ENCODE measurements around the gene GPR15LG.
"Not testable (repeated sequence)": the region's sequence is repeated elsewhere in the genome, so short reads cannot be mapped to it uniquely, and the experiment has no call there.

DNA sequence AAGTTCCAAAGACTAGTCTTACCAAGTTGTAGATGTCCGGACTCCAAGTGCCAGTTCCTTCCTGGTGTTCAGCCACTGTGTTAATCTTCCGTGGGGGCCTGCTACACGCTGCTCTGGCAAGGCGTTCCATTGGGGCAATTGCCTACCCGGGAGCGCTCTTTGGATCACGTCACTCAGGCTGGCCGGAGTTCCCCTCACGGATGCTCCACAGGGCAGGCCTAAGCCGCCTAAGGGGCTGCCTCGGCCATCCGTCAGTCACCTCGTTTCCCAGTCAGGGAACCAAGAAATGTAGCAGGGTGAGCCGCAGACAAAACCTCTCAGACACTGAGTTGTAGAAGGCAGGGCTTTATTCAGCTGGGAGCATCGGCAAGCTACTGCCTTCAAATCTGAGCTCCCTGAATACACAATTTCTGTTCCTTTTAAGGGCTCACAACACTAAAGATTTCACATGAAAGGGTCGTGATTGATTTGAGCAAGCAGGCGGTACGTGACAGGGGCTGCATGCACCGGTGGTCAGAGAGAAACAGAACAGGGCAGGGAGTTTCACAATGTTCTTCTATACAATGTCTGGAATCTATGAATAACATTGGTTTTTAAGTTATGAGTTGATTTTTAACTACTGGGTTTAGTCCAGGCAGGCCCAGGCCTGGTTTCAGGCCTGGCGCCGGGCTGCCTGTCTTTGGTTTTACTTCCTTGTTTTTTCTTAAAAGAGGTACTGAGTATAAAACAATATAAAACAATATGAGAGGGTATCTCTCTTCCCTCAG, 1.7 kb upstream of the GPR15LG start:
- TF ChIP-seq, protein P1, sequence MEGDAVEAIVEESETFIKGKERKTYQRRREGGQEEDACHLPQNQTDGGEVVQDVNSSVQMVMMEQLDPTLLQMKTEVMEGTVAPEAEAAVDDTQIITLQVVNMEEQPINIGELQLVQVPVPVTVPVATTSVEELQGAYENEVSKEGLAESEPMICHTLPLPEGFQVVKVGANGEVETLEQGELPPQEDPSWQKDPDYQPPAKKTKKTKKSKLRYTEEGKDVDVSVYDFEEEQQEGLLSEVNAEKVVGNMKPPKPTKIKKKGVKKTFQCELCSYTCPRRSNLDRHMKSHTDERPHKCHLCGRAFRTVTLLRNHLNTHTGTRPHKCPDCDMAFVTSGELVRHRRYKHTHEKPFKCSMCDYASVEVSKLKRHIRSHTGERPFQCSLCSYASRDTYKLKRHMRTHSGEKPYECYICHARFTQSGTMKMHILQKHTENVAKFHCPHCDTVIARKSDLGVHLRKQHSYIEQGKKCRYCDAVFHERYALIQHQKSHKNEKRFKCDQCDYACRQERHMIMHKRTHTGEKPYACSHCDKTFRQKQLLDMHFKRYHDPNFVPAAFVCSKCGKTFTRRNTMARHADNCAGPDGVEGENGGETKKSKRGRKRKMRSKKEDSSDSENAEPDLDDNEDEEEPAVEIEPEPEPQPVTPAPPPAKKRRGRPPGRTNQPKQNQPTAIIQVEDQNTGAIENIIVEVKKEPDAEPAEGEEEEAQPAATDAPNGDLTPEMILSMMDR (conservative IDR thresholded peaks at IDR 0.05; ENCODE audit: low read depth in 2 of 2), result not testable (repeated sequence)
- TF ChIP-seq EZH2 (IDR thresholded peaks at IDR 0.05; ENCODE audit: low read depth, unreplicated experiment); POLR2AphosphoS5 (IDR thresholded peaks at IDR 0.05; ENCODE audit: low read depth); JUNB (IDR thresholded peaks at IDR 0.05; ENCODE audit: unreplicated experiment); ZNF114 (CRISPR knock-in tag; IDR thresholded peaks at IDR 0.05); EZH2phosphoT487 (IDR thresholded peaks at IDR 0.05; ENCODE audit: unreplicated experiment); CREB1 (CRISPR knock-in tag; IDR thresholded peaks at IDR 0.05; ENCODE audit: low read depth): not testable (repeated sequence)
- TF ChIP-seq, protein P2, sequence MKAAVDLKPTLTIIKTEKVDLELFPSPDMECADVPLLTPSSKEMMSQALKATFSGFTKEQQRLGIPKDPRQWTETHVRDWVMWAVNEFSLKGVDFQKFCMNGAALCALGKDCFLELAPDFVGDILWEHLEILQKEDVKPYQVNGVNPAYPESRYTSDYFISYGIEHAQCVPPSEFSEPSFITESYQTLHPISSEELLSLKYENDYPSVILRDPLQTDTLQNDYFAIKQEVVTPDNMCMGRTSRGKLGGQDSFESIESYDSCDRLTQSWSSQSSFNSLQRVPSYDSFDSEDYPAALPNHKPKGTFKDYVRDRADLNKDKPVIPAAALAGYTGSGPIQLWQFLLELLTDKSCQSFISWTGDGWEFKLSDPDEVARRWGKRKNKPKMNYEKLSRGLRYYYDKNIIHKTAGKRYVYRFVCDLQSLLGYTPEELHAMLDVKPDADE (IDR thresholded peaks at IDR 0.05), result not testable (repeated sequence)
- TF ChIP-seq, protein P3, sequence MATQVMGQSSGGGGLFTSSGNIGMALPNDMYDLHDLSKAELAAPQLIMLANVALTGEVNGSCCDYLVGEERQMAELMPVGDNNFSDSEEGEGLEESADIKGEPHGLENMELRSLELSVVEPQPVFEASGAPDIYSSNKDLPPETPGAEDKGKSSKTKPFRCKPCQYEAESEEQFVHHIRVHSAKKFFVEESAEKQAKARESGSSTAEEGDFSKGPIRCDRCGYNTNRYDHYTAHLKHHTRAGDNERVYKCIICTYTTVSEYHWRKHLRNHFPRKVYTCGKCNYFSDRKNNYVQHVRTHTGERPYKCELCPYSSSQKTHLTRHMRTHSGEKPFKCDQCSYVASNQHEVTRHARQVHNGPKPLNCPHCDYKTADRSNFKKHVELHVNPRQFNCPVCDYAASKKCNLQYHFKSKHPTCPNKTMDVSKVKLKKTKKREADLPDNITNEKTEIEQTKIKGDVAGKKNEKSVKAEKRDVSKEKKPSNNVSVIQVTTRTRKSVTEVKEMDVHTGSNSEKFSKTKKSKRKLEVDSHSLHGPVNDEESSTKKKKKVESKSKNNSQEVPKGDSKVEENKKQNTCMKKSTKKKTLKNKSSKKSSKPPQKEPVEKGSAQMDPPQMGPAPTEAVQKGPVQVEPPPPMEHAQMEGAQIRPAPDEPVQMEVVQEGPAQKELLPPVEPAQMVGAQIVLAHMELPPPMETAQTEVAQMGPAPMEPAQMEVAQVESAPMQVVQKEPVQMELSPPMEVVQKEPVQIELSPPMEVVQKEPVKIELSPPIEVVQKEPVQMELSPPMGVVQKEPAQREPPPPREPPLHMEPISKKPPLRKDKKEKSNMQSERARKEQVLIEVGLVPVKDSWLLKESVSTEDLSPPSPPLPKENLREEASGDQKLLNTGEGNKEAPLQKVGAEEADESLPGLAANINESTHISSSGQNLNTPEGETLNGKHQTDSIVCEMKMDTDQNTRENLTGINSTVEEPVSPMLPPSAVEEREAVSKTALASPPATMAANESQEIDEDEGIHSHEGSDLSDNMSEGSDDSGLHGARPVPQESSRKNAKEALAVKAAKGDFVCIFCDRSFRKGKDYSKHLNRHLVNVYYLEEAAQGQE (IDR thresholded peaks at IDR 0.05; ENCODE audit: unreplicated experiment), result not testable (repeated sequence)
